H1 (cell line): ENCODE measurements around the gene LY86. TPM values are rescaled to one million over a fixed set of nuclear protein-coding genes. Genes with fewer than 3 reads are reported as not detected.

Source experiments
- CTCF ChIA-PET: fragments of 300-600 bp; sonication (Branson Sonifier 250); formaldehyde crosslinking; loops from one replicate; lab custom pipeline; 2021; ENCODE audit not compliant: partially characterized antibody; lab: Charles Lee
- POLR2A ChIA-PET: fragments of 300-600 bp; sonication (Branson Sonifier 250); formaldehyde crosslinking; loops from one replicate; lab custom pipeline; 2021; ENCODE audit warnings: inconsistent platforms; ENCODE audit not compliant: partially characterized antibody; lab: Charles Lee
- DNase-seq, 2 experiments: peaks; one replicate each; pipeline versions ENCODE4 v3.0.0 to v3.0.0-alpha.2; 2010 to 2022; ENCODE audit warnings: low spot score in 2 of 2, low read depth in 1 of 2, mixed read lengths in 1 of 2
- FAIRE-seq: peaks from 2 replicates; lab custom pipeline; 2011; peaks lifted over from hg19 to GRCh38; lab: Jason Lieb, UNC
- H2AFZ ChIP-seq: 2 replicates; pipeline ENCODE4 v1.8.1; 2012; ENCODE audit warnings: low read length, inconsistent platforms
- H2AK5ac ChIP-seq: 2 replicates; pipeline ENCODE4 v1.6.1; 2013; ENCODE audit warnings: low read depth, low read length
- H2BK120ac ChIP-seq: replicated peaks from 2 replicates; pipeline ENCODE3; 2013; ENCODE audit warnings: low read depth, low read length, inconsistent platforms
- H2BK12ac ChIP-seq: 2 replicates; pipeline ENCODE4 v1.6.1; 2013; ENCODE audit warnings: low read depth, low read length
- H2BK15ac ChIP-seq: 2 replicates; pipeline ENCODE4 v1.6.1; 2013; ENCODE audit warnings: low read length
- H2BK20ac ChIP-seq: 2 replicates; pipeline ENCODE4 v1.6.1; 2013; ENCODE audit warnings: low read length
- H2BK5ac ChIP-seq: 2 replicates; pipeline ENCODE4 v1.6.1; 2013; ENCODE audit warnings: low read depth, low read length
- H3K14ac ChIP-seq: 2 replicates; pipeline ENCODE4 v1.6.1; 2013; ENCODE audit warnings: inconsistent platforms; ENCODE audit not compliant: insufficient read length
- H3K18ac ChIP-seq: 2 replicates; pipeline ENCODE4 v1.6.1; 2013; ENCODE audit warnings: low read length; ENCODE audit errors: extremely low read depth
- H3K23ac ChIP-seq: 2 replicates; pipeline ENCODE4 v1.6.1; 2013; ENCODE audit warnings: inconsistent platforms; ENCODE audit not compliant: insufficient read length
- H3K23me2 ChIP-seq: 2 replicates; pipeline ENCODE4 v1.6.1; 2013; ENCODE audit warnings: low read depth, low read length
- H3K27ac ChIP-seq: 2 replicates; pipeline ENCODE4 v1.6.1; 2011; ENCODE audit warnings: low read depth, low read length, inconsistent platforms
- H3K27me3 ChIP-seq, 4 experiments: replicated peaks in 1 of 4; 1 replicate in 1 of 4; 2 replicates in 3 of 4; pipeline versions ENCODE4 v1.6.1 to v1.8.1; 2011 to 2013; ENCODE audit warnings: low read length in 3 of 4, mild to moderate bottlenecking in 3 of 4, inconsistent platforms in 2 of 4, mixed read lengths in 2 of 4, moderate library complexity in 1 of 4; ENCODE audit not compliant: control insufficient read depth in 3 of 4, insufficient read depth in 3 of 4; ENCODE audit errors: extremely low read depth in 1 of 4
- H3K36me3 ChIP-seq, 4 experiments: 2 replicates each; pipeline versions ENCODE4 v1.6.1 to v1.8.1; 2011 to 2013; ENCODE audit warnings: mild to moderate bottlenecking in 4 of 4, low read length in 3 of 4, moderate library complexity in 2 of 4, control low read depth in 1 of 4, inconsistent platforms in 1 of 4; ENCODE audit not compliant: insufficient read depth in 4 of 4, control insufficient read depth in 2 of 4
- H3K4ac ChIP-seq: replicated peaks from 2 replicates; pipeline ENCODE3; 2013; ENCODE audit warnings: low read length, low read depth, mixed read lengths, inconsistent platforms; ENCODE audit not compliant: insufficient read length
- H3K4me1 ChIP-seq, 4 experiments: replicated peaks in 1 of 4; 1 replicate in 1 of 4; 2 replicates in 3 of 4; pipeline versions ENCODE4 v1.6.1 to v1.8.1; 2011 to 2013; ENCODE audit warnings: low read length in 3 of 4, inconsistent platforms in 2 of 4, mixed read lengths in 1 of 4; ENCODE audit not compliant: insufficient read depth in 4 of 4, control insufficient read depth in 3 of 4
- H3K4me2 ChIP-seq, 2 experiments: 2 replicates each; pipeline versions ENCODE4 v1.6.1 to v1.8.1; 2011 to 2013; ENCODE audit warnings: low read depth in 2 of 2, low read length in 2 of 2, control low read depth in 1 of 2, inconsistent platforms in 1 of 2, mild to moderate bottlenecking in 1 of 2; ENCODE audit not compliant: insufficient read depth in 1 of 2
- H3K4me3 ChIP-seq, 4 experiments: fragments of 200-600, 300-600 bp in 1 of 4; sonication (generic), shearing (Covaris generic), sonication (Bioruptor Twin) in 1 of 4; 2 replicates each; pipeline versions ENCODE4 v1.5.1 to v1.8.1; 2011 to 2016; ENCODE audit warnings: low read length in 4 of 4, low read depth in 3 of 4, control low read depth in 2 of 4, inconsistent platforms in 2 of 4, mild to moderate bottlenecking in 2 of 4, mixed read lengths in 1 of 4, moderate library complexity in 1 of 4; ENCODE audit not compliant: insufficient read depth in 2 of 4; ENCODE audit errors: extremely low read depth in 1 of 4
- H3K56ac ChIP-seq: replicated peaks from 2 replicates; pipeline ENCODE3; 2013; ENCODE audit warnings: low read depth, mild to moderate bottlenecking, mixed read lengths, low read length, inconsistent platforms; ENCODE audit not compliant: insufficient read length
- H3K79me1 ChIP-seq: 2 replicates; pipeline ENCODE4 v1.6.1; 2013; ENCODE audit warnings: low read depth, low read length, control low read depth
- H3K79me2 ChIP-seq, 2 experiments: 2 replicates each; pipeline versions ENCODE4 v1.6.1 to v1.8.1; 2012 to 2013; ENCODE audit warnings: low read length in 2 of 2, mild to moderate bottlenecking in 2 of 2, inconsistent platforms in 1 of 2; ENCODE audit not compliant: insufficient read depth in 2 of 2, control insufficient read depth in 1 of 2
- H3K9ac ChIP-seq, 4 experiments: replicated peaks in 1 of 4; 1 replicate in 1 of 4; 2 replicates in 3 of 4; pipeline versions ENCODE4 v1.6.1 to v1.8.1; 2011 to 2013; ENCODE audit warnings: low read depth in 3 of 4, low read length in 3 of 4, control low read depth in 2 of 4, mild to moderate bottlenecking in 2 of 4, moderate library complexity in 2 of 4, inconsistent platforms in 1 of 4; ENCODE audit errors: extremely low read depth in 1 of 4
- H3K9me3 ChIP-seq, 2 experiments: 2 replicates each; pipeline versions ENCODE4 v1.6.1 to v1.8.1; 2012 to 2013; ENCODE audit warnings: mild to moderate bottlenecking in 2 of 2, moderate library complexity in 2 of 2, control low read depth in 1 of 2, inconsistent platforms in 1 of 2, low read depth in 1 of 2, low read length in 1 of 2, mixed read lengths in 1 of 2; ENCODE audit not compliant: insufficient read depth in 2 of 2
- H4K20me1 ChIP-seq, 2 experiments: replicated peaks in 1 of 2; 2 replicates each; pipeline versions ENCODE3 to v1.8.1; 2011 to 2013; ENCODE audit warnings: inconsistent platforms in 2 of 2, low read length in 2 of 2, mild to moderate bottlenecking in 1 of 2; ENCODE audit not compliant: insufficient read depth in 2 of 2, control insufficient read depth in 1 of 2
- H4K5ac ChIP-seq: 2 replicates; pipeline ENCODE4 v1.6.1; 2013; ENCODE audit warnings: low read length, low read depth, mixed read lengths, inconsistent platforms; ENCODE audit not compliant: insufficient read length
- H4K8ac ChIP-seq: 2 replicates; pipeline ENCODE4 v1.8.0; 2013; ENCODE audit warnings: mild to moderate bottlenecking, moderate library complexity, low read length, inconsistent platforms; ENCODE audit not compliant: insufficient read depth; ENCODE audit errors: extremely low read depth
- H4K91ac ChIP-seq: replicated peaks from 2 replicates; pipeline ENCODE3; 2013; ENCODE audit warnings: low read length, mixed read lengths, inconsistent platforms; ENCODE audit not compliant: insufficient read length
- CBX8 ChIP-seq: fragments of 300-800, 300-1000 bp; sonication (generic); IDR thresholded peaks from 2 replicates; pipeline ENCODE4 v1.7.1; 2016; ENCODE audit warnings: low read depth, low read length, borderline replicate concordance
- KDM5A ChIP-seq: fragments of 200-600 bp; IDR thresholded peaks from 2 replicates; pipeline ENCODE4 v1.7.1; 2012; ENCODE audit warnings: mild to moderate bottlenecking, low read length, inconsistent platforms, mixed read lengths
- MAFK ChIP-seq: IDR thresholded peaks from 2 replicates; pipeline ENCODE4 v1.6.1; 2012; ENCODE audit warnings: low read depth, mild to moderate bottlenecking, improper control_type of control experiment, low read length
- POLR2A ChIP-seq, 2 experiments: IDR thresholded peaks; 1 replicate in 1 of 2; 2 replicates in 1 of 2; pipeline ENCODE4 v1.6.1; 2011; ENCODE audit warnings: low read depth in 2 of 2, low read length in 2 of 2, mild to moderate bottlenecking in 2 of 2; ENCODE audit errors: control extremely low read depth in 1 of 2
- RFX5 ChIP-seq: IDR thresholded peaks from 2 replicates; pipeline ENCODE4 v1.6.1; 2011; ENCODE audit warnings: low read depth, low read length, improper control_type of control experiment, borderline replicate concordance
- SIX5 ChIP-seq: IDR thresholded peaks from 2 replicates; pipeline ENCODE4 v1.6.1; 2011; ENCODE audit warnings: mild to moderate bottlenecking, low read depth, low read length
- SP2 ChIP-seq: IDR thresholded peaks from 2 replicates; pipeline ENCODE4 v1.6.1; 2012; ENCODE audit warnings: mild to moderate bottlenecking, low read length, inconsistent platforms
- SP4 ChIP-seq: IDR thresholded peaks from 2 replicates; pipeline ENCODE4 v1.6.1; 2012; ENCODE audit warnings: low read length, inconsistent platforms
- SUZ12 ChIP-seq: fragments of 200-600 bp; sonication (generic); IDR thresholded peaks from 2 replicates; pipeline ENCODE4 v1.6.1; 2012; ENCODE audit warnings: mild to moderate bottlenecking, inconsistent platforms, low read length, moderate library complexity, mixed read lengths
- TAF1 ChIP-seq: IDR thresholded peaks from 2 replicates; pipeline ENCODE4 v1.6.1; 2011; ENCODE audit warnings: mild to moderate bottlenecking, low read depth, low read length
- TBP ChIP-seq: IDR thresholded peaks from 2 replicates; pipeline ENCODE4 v1.6.1; 2011; ENCODE audit warnings: low read depth, low read length, improper control_type of control experiment
- WGBS, 2 experiments: shearing (Covaris generic) in 1 of 2; methylation state at CpG; one replicate each; pipeline versions ENCODE4 v1.1.6 to v1.1.7; 2013 to 2015; ENCODE audit warnings: low lambda C conversion rate in 2 of 2, mixed read lengths in 2 of 2, inconsistent platforms in 1 of 2, low coverage in 1 of 2, missing lambda C conversion rate in 1 of 2; ENCODE audit not compliant: insufficient replicate concordance in 2 of 2, insufficient coverage in 1 of 2, insufficient read length in 1 of 2; ENCODE audit errors: extremely low coverage in 1 of 2, missing lambda C conversion rate in 1 of 2; 5-methylcytosine and 5-hydroxymethylcytosine counted together
- polyA plus RNA-seq, 7 experiments: library from polyadenylated mRNA; depleted of rRNA in 3 of 7; stranded (reverse) in 5 of 7; unstranded in 2 of 7; fragments of >200 nt in 5 of 7; fragments of 200-250 nt in 2 of 7; gene quantifications; 1 replicate in 5 of 7; 2 replicates in 1 of 7; 4 replicates in 1 of 7; pipeline versions ENCODE4 v1.2.1 to v1.2.3, GENCODE V29; 2011 to 2013; ENCODE audit warnings: missing spikeins in 2 of 7, mixed read lengths in 2 of 7
- total RNA-seq: library from RNA; stranded (reverse); fragmentation: NEBNext Ultra II Directional; extraction: Animal tissue kit (Norgen Biotek cat#: 25700); gene quantifications from 2 replicates; pipeline ENCODE4 v1.2.1, GENCODE V29; 2021
- TF ChIP-seq, protein P1 (sequence below), 3 experiments: IDR thresholded peaks; 1 replicate in 2 of 3; 2 replicates in 1 of 3; pipeline versions ENCODE4 v1.5.1 to v1.6.1; 2011; ENCODE audit warnings: low read length in 3 of 3, mild to moderate bottlenecking in 3 of 3, inconsistent platforms in 2 of 3, low read depth in 1 of 3, moderate library complexity in 1 of 3; ENCODE audit not compliant: insufficient read depth in 1 of 3; ENCODE audit errors: control extremely low read depth in 1 of 3

LY86 gene
- total and polyA plus RNA-seq, 2 of the 8 experiments (the other 6 are each of a cell fraction or from before 2014, with no cell fraction given): not detected

DNA sequence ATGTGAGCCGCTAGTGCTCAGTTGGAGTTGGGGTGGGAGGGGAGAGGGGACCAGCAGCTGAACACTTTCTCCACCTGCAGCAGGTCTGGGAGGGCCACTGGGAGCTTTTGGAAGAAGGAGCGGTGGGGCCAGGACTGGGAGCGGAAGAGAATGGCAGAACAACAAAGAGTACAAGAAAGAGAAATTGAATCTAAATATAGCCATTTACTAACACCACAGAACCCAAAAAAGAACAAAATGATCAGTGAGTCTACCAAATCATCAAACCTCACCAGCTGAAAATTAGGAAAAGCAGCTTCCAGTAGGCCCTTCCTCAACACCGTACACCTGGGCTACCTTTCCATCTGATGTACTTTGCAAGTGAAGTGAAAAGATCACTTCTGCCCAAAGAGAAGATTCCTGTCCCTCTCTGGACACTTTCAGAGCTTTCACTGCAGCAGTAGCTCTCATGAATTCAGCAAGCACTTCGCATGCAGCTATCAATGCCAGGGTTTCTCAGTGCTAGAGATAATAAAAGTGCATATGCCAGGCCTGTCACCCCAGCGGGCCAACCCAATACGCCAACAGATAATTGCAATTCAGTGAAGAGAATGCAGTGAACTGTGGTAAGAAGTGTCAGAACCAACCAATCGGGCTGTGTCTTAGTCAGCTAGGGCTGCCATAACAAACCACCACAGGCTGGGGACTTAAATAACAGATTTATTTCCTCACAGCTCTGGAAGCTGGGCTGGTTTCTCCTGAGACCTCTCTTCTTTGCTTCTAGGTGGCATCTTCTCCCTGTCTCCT lies 597 bp downstream of the LY86 start:
- Histone ChIP-seq H3K27ac (no peak overlapping the region), H3K79me2 (no peaks in the 10 kb centered on the region), H3K23me2 (no peaks in the 10 kb centered on the region), H4K5ac (no peak overlapping the region), H2BK5ac (no peak overlapping the region), H3K9me3 (peaks cover 0 to 3% of the 10 kb centered on the region in 2 experiments; a peak in 1 of 4 replicates), H4K8ac (no peak overlapping the region), H3K14ac (no peak overlapping the region), H4K91ac (no peak overlapping the region), H3K4me3 (no peak overlapping the region), H3K23ac (no peak overlapping the region), H3K4me2 (no peak overlapping the region), H3K9ac (no peak overlapping the region), H2BK15ac (no peak overlapping the region), H2BK120ac (no peak overlapping the region), H2BK12ac (no peak overlapping the region), H3K4ac (no peak overlapping the region), H3K36me3 (no peaks in the 10 kb centered on the region), H2BK20ac (no peak overlapping the region), H4K20me1 (no peaks in the 10 kb centered on the region), H3K27me3 (no peaks in the 10 kb centered on the region), H2AFZ (no peak overlapping the region), H3K18ac (no peak overlapping the region), H3K56ac (no peak overlapping the region), H3K79me1 (no peaks in the 10 kb centered on the region), H2AK5ac (no peak overlapping the region), H3K4me1 (no peaks in the 10 kb centered on the region)
- 93% methylated on average over 8 of the region's 8 CpGs; no CpG with 5 or more reads in 1 of the 2 experiments for WGBS, 2 experiments
- POLR2A ChIA-PET: no interaction called here
- no peak for FAIRE-seq
- CTCF ChIA-PET: interaction anchor here (0.7 to 2.2 kb wide), 2 partner anchors 10 to 632 kb away, joined by 3 to 7 read pairs; no protein-coding TSS in a partner anchor
- DNase-seq: no peak
- TF ChIP-seq POLR2A (IDR thresholded peaks at IDR 0.05; ENCODE audit: control extremely low read depth in 1 of 2, low read depth in 2 of 2, low read length in 2 of 2): no peak
- no peak for TF ChIP-seq CBX8
- TF ChIP-seq MAFK: no peak
- TF ChIP-seq SUZ12: no peak
- no peak for TF ChIP-seq TBP
- no peak for TF ChIP-seq SIX5
- no peak for TF ChIP-seq KDM5A
- no peak for TF ChIP-seq SP2
- no peak for TF ChIP-seq RFX5
- no peak for TF ChIP-seq TAF1
- TF ChIP-seq, protein P1, sequence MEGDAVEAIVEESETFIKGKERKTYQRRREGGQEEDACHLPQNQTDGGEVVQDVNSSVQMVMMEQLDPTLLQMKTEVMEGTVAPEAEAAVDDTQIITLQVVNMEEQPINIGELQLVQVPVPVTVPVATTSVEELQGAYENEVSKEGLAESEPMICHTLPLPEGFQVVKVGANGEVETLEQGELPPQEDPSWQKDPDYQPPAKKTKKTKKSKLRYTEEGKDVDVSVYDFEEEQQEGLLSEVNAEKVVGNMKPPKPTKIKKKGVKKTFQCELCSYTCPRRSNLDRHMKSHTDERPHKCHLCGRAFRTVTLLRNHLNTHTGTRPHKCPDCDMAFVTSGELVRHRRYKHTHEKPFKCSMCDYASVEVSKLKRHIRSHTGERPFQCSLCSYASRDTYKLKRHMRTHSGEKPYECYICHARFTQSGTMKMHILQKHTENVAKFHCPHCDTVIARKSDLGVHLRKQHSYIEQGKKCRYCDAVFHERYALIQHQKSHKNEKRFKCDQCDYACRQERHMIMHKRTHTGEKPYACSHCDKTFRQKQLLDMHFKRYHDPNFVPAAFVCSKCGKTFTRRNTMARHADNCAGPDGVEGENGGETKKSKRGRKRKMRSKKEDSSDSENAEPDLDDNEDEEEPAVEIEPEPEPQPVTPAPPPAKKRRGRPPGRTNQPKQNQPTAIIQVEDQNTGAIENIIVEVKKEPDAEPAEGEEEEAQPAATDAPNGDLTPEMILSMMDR (IDR thresholded peaks at IDR 0.05; ENCODE audit: control extremely low read depth in 1 of 3, insufficient read depth in 1 of 3, low read depth in 1 of 3, low read length in 3 of 3): no peak
- TF ChIP-seq SP4: no peak
